Transverse colon (tissue), 4 donors: ENCODE data around the gene HTT. TPM values are rescaled to one million over a fixed set of nuclear protein-coding genes. Genes with fewer than 3 reads are reported as not detected.

ENCODE experiments used
- DNase-seq: peaks from one replicate; pipeline ENCODE4 v3.0.0-alpha.2; 2019
- H3K27ac ChIP-seq, 4 donors: fragments of 200-600 bp; sonication (generic); 2 replicates each; pipeline ENCODE4 v1.5.1; 2016 to 2018; ENCODE audit warnings: inconsistent platforms in 4 of 4
- H3K27me3 ChIP-seq: fragments of 200-600 bp; sonication (generic); 2 replicates; pipeline ENCODE4 v1.5.1; 2017; ENCODE audit warnings: inconsistent platforms
- H3K36me3 ChIP-seq, 4 donors: fragments of 200-600 bp; sonication (generic); 2 replicates each; pipeline ENCODE4 v1.5.1; 2017 to 2019; ENCODE audit warnings: inconsistent platforms in 4 of 4
- H3K4me1 ChIP-seq, 4 donors: fragments of 200-600 bp; sonication (generic); 2 replicates each; pipeline ENCODE4 v1.5.1; 2017 to 2020; ENCODE audit warnings: inconsistent platforms in 4 of 4
- H3K4me3 ChIP-seq, 4 donors: fragments of 200-600 bp; sonication (generic); 1 replicate in 1 of 4; 2 replicates in 3 of 4; pipeline versions ENCODE4 v1.5.1 to v1.6.1; 2017 to 2019; ENCODE audit warnings: inconsistent platforms in 4 of 4
- H3K9me3 ChIP-seq, 2 donors: fragments of 200-600 bp; sonication (generic); 2 replicates each; pipeline ENCODE4 v1.5.1; 2017 to 2019; ENCODE audit warnings: inconsistent platforms in 2 of 2
- EP300 ChIP-seq: sonication (generic); formaldehyde crosslinking; IDR thresholded peaks from one replicate; pipeline ENCODE4 v1.6.1; 2017; ENCODE audit warnings: antibody characterized with exemption, low read depth
- POLR2A ChIP-seq: fragments of 450-650 bp; IDR thresholded peaks from one replicate; pipeline ENCODE4 v1.6.1; 2016; ENCODE audit warnings: antibody characterized with exemption, mild to moderate bottlenecking, moderate library complexity
- POLR2AphosphoS5 ChIP-seq, 3 donors: sonication (generic); formaldehyde crosslinking; IDR thresholded peaks; one replicate each; pipeline ENCODE4 v1.6.1; 2016; ENCODE audit warnings: antibody characterized with exemption in 3 of 3
- WGBS, 2 donors: methylation state at CpG; one replicate each; pipeline ENCODE4 v1.1.5; 2018; ENCODE audit warnings: low coverage in 1 of 2; 5-methylcytosine and 5-hydroxymethylcytosine counted together
- in situ Hi-C, 4 donors: fragments of 200-750 bp; cut with MboI; loops; one replicate each; pipeline versions ENCODE4 v1.15.0 to v1.15.1; 2017; ENCODE audit warnings: low sequenced_read_pairs in 3 of 4, low pct_ligation_motif_present in 1 of 4, low pct_unique_long_range_greater_than_20kb in 1 of 4
- intact Hi-C: fragments of 100-400 bp; cut with DNase I; formaldehyde crosslinking; loops from one replicate; pipeline ENCODE4 v1.15.1; 2023; ENCODE audit warnings: low total_unique reads
- total RNA-seq, 4 donors: library from RNA; depleted of rRNA; stranded (reverse); fragments of >200 nt; gene quantifications; one replicate each; pipeline ENCODE4 v1.1.0, GENCODE V29; 2016
- TF ChIP-seq, protein P1 (sequence below), 5 experiments: fragments of 200-600 bp in 3 of 5; fragments of 450-650 bp in 2 of 5; sonication (generic) in 3 of 5; IDR thresholded peaks; 1 replicate in 2 of 5; 2 replicates in 3 of 5; pipeline ENCODE4 v1.5.1; 2016 to 2017; ENCODE audit warnings: antibody characterized with exemption in 5 of 5, inconsistent platforms in 3 of 5, mild to moderate bottlenecking in 2 of 5, moderate library complexity in 1 of 5

HTT gene
- total RNA-seq, 4 donors from 2014 or later: 40.0 to 111 (median 79.4) TPM

DNA sequence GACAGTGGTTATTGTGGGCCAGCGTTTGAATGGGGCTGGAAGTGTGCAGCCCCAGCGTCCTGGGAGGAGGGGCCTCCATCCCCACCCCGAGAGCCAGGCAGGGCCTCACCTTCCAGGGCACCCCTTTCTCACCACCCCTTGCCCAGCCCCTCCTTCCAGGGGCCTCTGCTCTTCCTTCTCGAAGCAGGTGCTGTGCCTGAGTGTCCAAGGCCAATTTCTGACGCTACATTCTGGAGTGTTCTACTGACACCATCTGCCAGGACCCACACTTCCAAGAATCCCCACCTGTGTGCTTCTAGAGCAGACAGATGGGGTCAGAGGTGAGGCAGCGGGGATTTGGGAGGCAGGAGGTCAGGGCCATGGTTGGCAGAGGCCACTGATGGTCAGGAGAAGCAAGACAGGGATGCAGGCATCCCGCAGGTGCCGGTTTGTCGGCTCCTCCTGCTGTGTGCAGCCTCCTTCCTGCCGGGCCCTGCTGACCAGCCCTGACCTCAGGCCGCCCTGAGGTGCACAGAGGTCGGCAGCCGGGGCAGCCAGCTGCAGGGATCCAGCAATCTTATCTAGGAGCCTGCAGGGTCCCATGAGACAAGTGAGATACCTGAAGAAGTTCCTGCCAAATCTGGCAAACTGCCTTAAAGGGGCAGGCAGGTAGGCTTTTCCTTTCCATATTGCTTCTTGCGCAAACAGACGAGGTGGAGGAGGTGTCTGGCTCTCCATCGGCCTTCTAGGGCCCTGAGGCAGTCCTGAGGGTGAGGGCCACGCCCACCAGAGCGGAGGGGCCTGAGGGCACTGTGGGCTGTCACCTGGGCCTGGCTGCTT, 193.3 kb downstream of the HTT start:
- Histone ChIP-seq H3K4me1 (no peaks in the 10 kb centered on the region), H3K36me3 (no peaks in the 10 kb centered on the region), H3K4me3 (no peak overlapping the region), H3K9me3 (no peaks in the 10 kb centered on the region), H3K27ac (no peak overlapping the region), H3K27me3 (no peaks in the 10 kb centered on the region)
- 33 to 72% methylated on average over 1 to 14 of the region's 18 CpGs for WGBS, 2 donors
- DNase-seq: no peak
- TF ChIP-seq, protein P1, sequence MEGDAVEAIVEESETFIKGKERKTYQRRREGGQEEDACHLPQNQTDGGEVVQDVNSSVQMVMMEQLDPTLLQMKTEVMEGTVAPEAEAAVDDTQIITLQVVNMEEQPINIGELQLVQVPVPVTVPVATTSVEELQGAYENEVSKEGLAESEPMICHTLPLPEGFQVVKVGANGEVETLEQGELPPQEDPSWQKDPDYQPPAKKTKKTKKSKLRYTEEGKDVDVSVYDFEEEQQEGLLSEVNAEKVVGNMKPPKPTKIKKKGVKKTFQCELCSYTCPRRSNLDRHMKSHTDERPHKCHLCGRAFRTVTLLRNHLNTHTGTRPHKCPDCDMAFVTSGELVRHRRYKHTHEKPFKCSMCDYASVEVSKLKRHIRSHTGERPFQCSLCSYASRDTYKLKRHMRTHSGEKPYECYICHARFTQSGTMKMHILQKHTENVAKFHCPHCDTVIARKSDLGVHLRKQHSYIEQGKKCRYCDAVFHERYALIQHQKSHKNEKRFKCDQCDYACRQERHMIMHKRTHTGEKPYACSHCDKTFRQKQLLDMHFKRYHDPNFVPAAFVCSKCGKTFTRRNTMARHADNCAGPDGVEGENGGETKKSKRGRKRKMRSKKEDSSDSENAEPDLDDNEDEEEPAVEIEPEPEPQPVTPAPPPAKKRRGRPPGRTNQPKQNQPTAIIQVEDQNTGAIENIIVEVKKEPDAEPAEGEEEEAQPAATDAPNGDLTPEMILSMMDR (IDR thresholded peaks at IDR 0.05): no peak
- TF ChIP-seq POLR2AphosphoS5 (IDR thresholded peaks at IDR 0.05) (no peak), EP300 (no peak), POLR2A (no peak)
- in situ Hi-C loops: no loop called here
- intact Hi-C loops: no loop called here

DNA sequence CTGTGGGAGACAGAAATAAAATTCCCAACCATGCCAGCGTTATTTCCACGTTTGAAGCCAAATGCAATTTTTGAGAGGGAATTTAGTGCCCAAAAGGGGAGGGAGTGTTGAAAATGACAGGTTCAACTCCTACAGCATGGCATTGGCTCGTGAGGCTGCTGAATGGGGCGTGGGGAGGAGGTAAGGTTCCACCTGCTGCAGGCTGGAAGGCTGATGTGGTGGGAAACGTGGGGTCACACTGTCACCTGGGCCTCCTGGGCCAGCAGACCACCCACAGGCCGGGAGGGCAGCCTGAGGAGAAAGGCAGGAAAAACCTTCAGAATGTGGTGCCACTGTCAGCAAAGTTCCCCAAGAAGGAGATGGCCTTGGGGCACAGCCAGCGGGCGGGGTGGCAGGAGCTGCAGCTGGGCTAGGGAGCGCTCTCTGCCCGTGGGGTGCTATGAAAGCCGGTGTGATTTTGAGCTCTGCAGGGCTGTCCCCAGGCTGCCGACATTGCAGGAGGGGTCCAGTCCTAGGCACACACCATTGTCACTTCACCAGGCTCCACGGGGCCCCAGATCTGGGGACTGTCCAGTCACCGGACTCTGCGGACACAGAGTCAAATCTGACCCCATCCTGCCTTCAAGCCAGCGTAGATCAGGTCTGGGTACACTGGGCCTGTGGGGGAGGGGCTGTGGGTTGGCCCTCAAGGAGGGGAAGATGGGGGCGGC, 194.1 kb downstream of the HTT start:
- Histone ChIP-seq H3K36me3 (no peaks in the 10 kb centered on the region), H3K4me3 (no peak overlapping the region), H3K9me3 (no peaks in the 10 kb centered on the region), H3K27me3 (no peaks in the 10 kb centered on the region), H3K27ac (no peak overlapping the region), H3K4me1 (no peaks in the 10 kb centered on the region)
- intact Hi-C loops: no loop called here
- DNase-seq: no peak
- in situ Hi-C loops: no loop called here
- 69 to 79% methylated on average over 3 to 15 of the region's 17 CpGs for WGBS, 2 donors
- TF ChIP-seq POLR2AphosphoS5 (IDR thresholded peaks at IDR 0.05) (no peak), POLR2A (no peak), EP300 (no peak)
- TF ChIP-seq, protein P1 (IDR thresholded peaks at IDR 0.05): no peak

DNA sequence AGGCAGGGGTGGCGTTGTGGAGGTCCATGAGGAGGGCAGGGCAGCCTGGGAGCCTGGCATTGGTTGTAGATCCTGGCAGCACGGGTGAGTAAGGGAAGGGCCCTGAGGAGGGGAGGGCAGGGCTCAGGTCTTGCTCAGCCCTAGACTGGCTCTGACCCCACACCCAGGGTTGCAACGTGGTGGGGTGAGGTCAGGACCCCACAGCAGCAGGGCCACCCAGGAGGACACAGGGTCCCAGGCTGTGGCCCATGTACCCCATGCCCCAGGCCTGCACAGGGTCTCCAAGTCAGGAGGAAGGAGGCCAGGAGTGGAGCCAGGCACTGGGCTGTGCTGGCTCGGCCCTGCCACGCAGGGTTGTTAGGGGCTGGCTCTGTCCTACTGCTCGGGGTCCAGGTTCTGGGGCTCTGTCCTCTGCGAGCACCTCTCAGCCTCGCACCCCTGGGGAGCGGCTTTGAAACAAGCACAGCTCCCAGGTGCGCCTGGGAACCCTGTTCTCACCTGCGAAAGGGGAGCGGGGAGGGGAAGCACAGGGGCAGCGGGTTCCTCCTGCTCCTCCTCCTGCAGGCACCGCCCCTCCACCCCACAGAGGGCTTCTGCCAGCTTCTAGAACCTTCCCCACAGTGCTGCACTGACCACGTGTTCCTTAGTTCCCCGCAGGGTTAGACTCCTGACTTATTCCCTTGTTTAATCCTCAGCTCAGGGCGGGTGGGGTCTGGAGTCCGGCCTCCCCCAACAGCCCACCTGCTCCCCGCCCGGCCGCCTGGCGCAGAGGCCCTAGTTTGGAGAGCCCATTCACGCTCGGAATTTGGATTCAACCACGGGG, 194.8 kb downstream of the HTT start:
- intact Hi-C loops: no loop called here
- Histone ChIP-seq H3K36me3 (no peaks in the 10 kb centered on the region), H3K27ac (no peak overlapping the region), H3K9me3 (no peaks in the 10 kb centered on the region), H3K4me3 (no peak overlapping the region), H3K27me3 (no peaks in the 10 kb centered on the region), H3K4me1 (no peaks in the 10 kb centered on the region)
- no peak for DNase-seq
- TF ChIP-seq POLR2A: no peak
- TF ChIP-seq, protein P1 (IDR thresholded peaks at IDR 0.05): no peak
- TF ChIP-seq POLR2AphosphoS5 (IDR thresholded peaks at IDR 0.05): no peak
- no peak for TF ChIP-seq EP300
- in situ Hi-C loops: no loop called here
- 82% methylated on average over 20 of the region's 25 CpGs; no CpG with 5 or more reads in 1 of the 2 donors for WGBS, 2 donors
